Activated B cell treated with CpG ODN at 0.5 μM for 24 hours (primary cell): ENCODE data around the gene ZFR2. TPM values are rescaled to one million over a fixed set of nuclear protein-coding genes. Genes with fewer than 3 reads are reported as not detected.
A peak's percentile ranks its signal among the peaks of the same experiment; 100 is the strongest.

Source experiments
- ATAC-seq: fragments of 200-7000 bp; cut with Tn5 transposase; one replicate; pipeline ENCODE4 v1.10.0; 2021; ENCODE audit warnings: low read depth, mild to moderate bottlenecking, moderate library complexity
- CTCF ChIA-PET: fragments of 350-600 bp; sonication (Branson Sonifier 250); formaldehyde crosslinking; loops from one replicate; lab custom pipeline; 2021; ENCODE audit warnings: antibody characterized with exemption; lab: Charles Lee
- POLR2A ChIA-PET: fragments of 350-600 bp; sonication (Branson Sonifier 250); formaldehyde crosslinking; loops from one replicate; lab custom pipeline; 2021; ENCODE audit warnings: antibody characterized with exemption; lab: Charles Lee
- DNase-seq: peaks from one replicate; pipeline ENCODE4 v3.0.0; 2022
- H3K27ac Mint-ChIP-seq: one replicate; pipeline ENCODE4 v1.8.0; 2020; ENCODE audit warnings: mixed read lengths
- H3K27me3 Mint-ChIP-seq: one replicate; pipeline ENCODE4 v1.8.0; 2021; ENCODE audit warnings: mixed read lengths
- H3K36me3 Mint-ChIP-seq: one replicate; pipeline ENCODE4 v1.8.0; 2021; ENCODE audit warnings: low read depth, mixed read lengths
- H3K4me1 Mint-ChIP-seq: one replicate; pipeline ENCODE4 v1.8.0; 2021; ENCODE audit warnings: mixed read lengths
- H3K4me3 Mint-ChIP-seq: one replicate; pipeline ENCODE4 v1.8.0; 2020; ENCODE audit warnings: mild to moderate bottlenecking, mixed read lengths
- H3K9me3 Mint-ChIP-seq: one replicate; pipeline ENCODE4 v1.8.0; 2020; ENCODE audit warnings: mixed read lengths
- CTCF ChIP-seq: fragments of 200-600 bp; IDR thresholded peaks from one replicate; pipeline ENCODE4 v1.8.0; 2022; ENCODE audit warnings: antibody characterized with exemption, mild to moderate bottlenecking
- intact Hi-C: fragments of 100-400 bp; cut with micrococcal nuclease; formaldehyde crosslinking; loops from one replicate; pipeline ENCODE4 v1.15.1; 2024
- total RNA-seq: library from RNA; stranded (reverse); gene quantifications from 2 replicates; pipeline ENCODE4 v1.2.3, GENCODE V29; 2022

ZFR2 gene
- total RNA-seq, 1 donor from 2014 or later, result 0.31 TPM

- Mint-ChIP-seq H3K36me3 (no peaks in the 10 kb centered on the region), H3K4me1 (peaks cover 42% of the 10 kb centered on the region), H3K9me3 (peaks cover 4% of the 10 kb centered on the region), H3K4me3 (no peak overlapping the region), H3K27ac (no peak overlapping the region), H3K27me3 (peaks cover 6% of the 10 kb centered on the region)
- TF ChIP-seq CTCF, result no peak
- ChIA-PET CTCF (no interaction called here), POLR2A (interaction anchor here (0.8 kb wide), 1 partner anchor 116 kb away, joined by 8 read pairs; no protein-coding TSS in a partner anchor)
- intact Hi-C loops, result no loop called here
- no peak for ATAC-seq
- DNase-seq, result no peak
Observed at GRCh38 chr19:3807131-3807480, 61.7 kb downstream of the ZFR2 start.

- Mint-ChIP-seq H3K36me3 (no peaks in the 10 kb centered on the region), H3K4me3 (no peak overlapping the region), H3K9me3 (peaks cover 4% of the 10 kb centered on the region), H3K4me1 (peaks cover 42% of the 10 kb centered on the region), H3K27ac (no peak overlapping the region), H3K27me3 (peaks cover 6% of the 10 kb centered on the region)
- ChIA-PET POLR2A (no interaction called here), CTCF (no interaction called here)
- no peak for TF ChIP-seq CTCF
- ATAC-seq (no peak), DNase-seq (no peak)
- intact Hi-C loops, result no loop called here
Observed at GRCh38 chr19:3805859-3806258, 63.0 kb downstream of the ZFR2 start.

GRCh38 chr19:3804429-3804828 is 64.4 kb downstream of the ZFR2 start:
- Mint-ChIP-seq H3K9me3 (peaks cover 4% of the 10 kb centered on the region), H3K4me1 (peaks cover 31% of the 10 kb centered on the region), H3K27me3 (peaks cover 6% of the 10 kb centered on the region), H3K4me3 (no peak overlapping the region), H3K27ac (no peak overlapping the region), H3K36me3 (no peaks in the 10 kb centered on the region)
- ATAC-seq (no peak), DNase-seq (no peak)
- intact Hi-C loops, result no loop called here
- ChIA-PET CTCF (no interaction called here), POLR2A (no interaction called here)
- TF ChIP-seq CTCF, result no peak

GRCh38 chr19:3803986-3804385 is 64.9 kb downstream of the ZFR2 start:
- Mint-ChIP-seq H3K27ac (no peak overlapping the region), H3K27me3 (peaks cover 9% of the 10 kb centered on the region), H3K4me1 (peaks cover 27% of the 10 kb centered on the region), H3K4me3 (no peak overlapping the region), H3K36me3 (no peaks in the 10 kb centered on the region), H3K9me3 (peaks cover 4% of the 10 kb centered on the region)
- ATAC-seq, result no peak
- no peak for TF ChIP-seq CTCF
- intact Hi-C loops, result no loop called here
- ChIA-PET POLR2A (no interaction called here), CTCF (no interaction called here)
- DNase-seq, result no peak

- peaks cover 11% of the 10 kb centered on the region for H3K27me3 Mint-ChIP-seq
- ChIA-PET POLR2A (no interaction called here), CTCF (no interaction called here)
- intact Hi-C loops, result no loop called here
- peaks cover 27% of the 10 kb centered on the region for H3K4me1 Mint-ChIP-seq
- TF ChIP-seq CTCF, result no peak
- no peak for DNase-seq
- H3K9me3 Mint-ChIP-seq, result peaks cover 4% of the 10 kb centered on the region
- no peak overlapping the region for H3K4me3 Mint-ChIP-seq
- peak overlapping the region; percentile 46 for H3K27ac Mint-ChIP-seq
- H3K36me3 Mint-ChIP-seq, result no peaks in the 10 kb centered on the region
- no peak for ATAC-seq
Observed at GRCh38 chr19:3803114-3803888, 65.5 kb downstream of the ZFR2 start.
